Occipital lobe (tissue), 2 donors: Measurements from ENCODE around the gene TRAM2. TPM values are rescaled to one million over a fixed set of nuclear protein-coding genes. Genes with fewer than 3 reads are reported as not detected.
A peak's percentile ranks its signal among the peaks of the same experiment; 100 is the strongest.

ENCODE experiments used
- DNase-seq: peaks from one replicate; lab custom pipeline; 2025; lab: John Stamatoyannopoulos, UW
- total RNA-seq: library from RNA; depleted of rRNA; stranded (reverse); fragments of >200 nt; gene quantifications from one replicate; pipeline ENCODE4 v1.2.3, GENCODE V29; 2014

The TRAM2 gene
- 1.6 TPM for total RNA-seq

GRCh38 chr6:52577022-52577777 is at the start of gene TRAM2:
TSS of gene TRAM2 (minus strand) at chr6:52577060. CDS start at chr6:52576915, 145 bp downstream.
- DNase-seq: peak; percentile 68

DNA sequence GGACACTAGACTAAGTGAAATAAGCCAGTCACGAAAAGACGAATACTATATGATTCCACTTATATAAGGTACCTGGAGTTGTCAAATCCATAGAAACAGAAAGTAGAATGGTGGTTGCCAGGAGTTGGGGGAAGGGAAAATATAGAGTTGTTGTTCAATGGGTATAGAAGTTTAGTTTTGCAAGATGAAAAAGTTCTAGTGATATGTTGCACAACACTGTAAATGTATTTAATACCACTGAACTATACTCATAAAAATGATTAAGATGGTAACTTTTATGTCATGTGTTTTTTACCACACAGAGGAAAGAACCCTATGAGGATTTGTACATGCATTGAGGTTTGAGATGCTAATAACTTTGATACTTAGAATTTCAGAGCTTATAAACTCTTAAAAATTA is 46.0 kb upstream of the TRAM2 start:
- DNase-seq: no peak

DNA sequence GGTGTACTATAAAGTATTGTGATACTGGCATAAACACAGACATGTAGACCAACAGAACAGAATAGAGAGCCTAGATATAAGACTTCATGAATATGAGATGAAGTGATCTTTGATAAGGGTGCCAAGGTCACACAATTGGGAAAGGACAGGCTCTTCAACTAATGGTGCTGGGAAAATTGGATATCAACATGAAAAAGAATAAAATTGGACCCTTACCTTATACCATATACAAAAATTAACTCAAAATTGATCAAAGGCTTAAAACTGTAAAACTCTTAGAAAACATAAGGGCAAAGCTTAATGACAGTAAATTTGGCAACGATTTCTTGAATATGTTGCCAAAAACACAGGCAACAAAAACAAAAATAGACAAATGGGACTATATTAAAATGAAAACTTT is 44.8 kb upstream of the TRAM2 start:
- DNase-seq: no peak

DNA sequence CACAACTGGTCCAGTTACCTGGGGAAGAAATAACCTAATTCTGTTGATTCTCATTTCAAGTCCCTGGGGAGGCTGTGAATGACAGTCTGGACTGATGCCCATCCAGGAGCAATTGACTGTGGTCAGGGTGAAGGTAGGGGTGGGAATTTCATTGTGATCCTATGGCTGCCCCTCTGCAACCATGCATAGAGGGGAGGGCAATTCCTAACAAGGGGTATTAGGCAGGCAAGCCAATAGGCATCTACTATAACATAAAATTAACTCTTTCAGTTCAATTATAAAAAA is 44.0 kb upstream of the TRAM2 start:
- no peak for DNase-seq

DNA sequence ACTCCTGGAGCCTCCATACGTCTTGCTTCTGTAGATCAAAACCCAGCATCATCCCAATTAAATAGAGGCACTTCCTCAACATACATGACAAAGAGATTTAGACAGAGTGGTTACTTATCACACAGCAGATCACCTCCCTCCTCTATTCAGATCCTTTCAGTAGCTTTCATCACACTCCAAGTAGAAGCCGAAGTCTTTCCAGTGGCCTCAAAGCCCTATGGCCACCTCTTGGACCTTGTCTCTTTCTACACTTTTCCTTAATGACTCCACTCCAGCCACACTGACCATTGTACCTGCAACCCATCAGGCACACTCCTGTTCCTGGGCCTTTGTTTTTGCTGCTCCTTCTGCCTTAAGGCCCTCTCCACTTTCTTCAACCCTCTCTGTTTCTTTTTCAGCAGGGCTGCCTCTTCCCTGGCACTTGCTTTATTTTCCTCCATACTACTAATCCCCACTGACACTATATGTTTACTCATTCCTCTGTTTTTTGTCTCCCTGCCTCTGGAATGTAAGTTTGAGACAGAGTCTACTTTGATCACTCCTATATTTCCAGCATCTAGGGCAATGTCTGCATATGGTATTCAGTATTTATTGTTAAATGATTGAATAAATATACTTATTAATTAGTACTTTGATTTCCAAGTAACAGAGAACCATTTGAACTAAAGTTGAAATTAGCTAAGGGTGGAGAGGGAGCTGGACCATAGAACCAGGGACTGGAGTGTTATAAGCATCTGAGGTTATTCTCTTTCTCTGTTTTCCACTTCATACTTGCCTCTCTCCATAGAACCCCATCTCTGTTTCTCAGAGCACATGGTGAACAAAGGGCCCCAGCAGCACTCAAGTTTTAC is 43.4 kb upstream of the TRAM2 start:
- DNase-seq: no peak

GRCh38 chr6:52617087-52617486 is 40.2 kb upstream of the TRAM2 start:
- no peak for DNase-seq

- DNase-seq: no peak
Measured at GRCh38 chr6:52616059-52616690, 39.3 kb upstream of the TRAM2 start.

GRCh38 chr6:52612336-52613054 is 35.6 kb upstream of the TRAM2 start:
- no peak for DNase-seq

DNA sequence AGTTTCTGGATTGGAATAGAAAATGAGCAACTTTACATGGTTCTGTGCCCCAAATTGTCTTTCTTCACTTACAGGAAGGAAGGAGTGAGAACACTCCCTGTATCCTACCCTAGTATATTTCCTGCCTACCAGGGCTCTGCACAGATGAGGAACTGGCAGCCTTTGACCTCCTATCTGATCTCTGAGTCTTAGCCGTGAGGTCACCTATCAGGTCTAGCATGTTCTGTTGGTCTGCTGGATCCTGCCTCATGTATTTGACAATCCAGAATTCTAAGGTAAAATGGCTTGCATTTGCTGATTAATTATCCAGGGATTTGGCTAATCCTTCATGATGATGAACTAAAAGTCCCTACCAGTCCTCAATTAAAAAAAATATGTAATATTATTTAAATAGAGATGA is 35.0 kb upstream of the TRAM2 start:
- DNase-seq: no peak

- no peak for DNase-seq
Measured at GRCh38 chr6:52610745-52611355, 34.0 kb upstream of the TRAM2 start.

DNA sequence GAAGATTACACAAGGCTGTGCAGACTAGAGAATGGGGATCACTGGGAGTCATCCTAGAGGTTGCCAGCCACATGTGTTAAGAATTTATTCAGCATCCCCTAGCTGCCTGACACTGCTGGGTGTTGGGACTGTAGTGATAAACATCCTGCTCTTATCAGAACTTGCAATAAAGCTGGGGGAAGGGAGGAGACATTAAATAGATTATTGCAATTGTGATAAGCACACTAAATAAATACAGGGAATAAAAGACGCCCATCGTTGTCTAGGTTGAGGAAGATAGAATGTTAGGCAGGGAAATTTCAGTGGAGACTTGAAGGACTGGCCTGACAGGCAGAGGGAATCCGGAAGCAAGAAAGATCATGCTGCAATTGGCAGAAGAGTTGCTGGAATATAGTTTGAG is 33.2 kb upstream of the TRAM2 start:
- no peak for DNase-seq

- DNase-seq: no peak
Measured at GRCh38 chr6:52605610-52606185, 28.8 kb upstream of the TRAM2 start.

DNA sequence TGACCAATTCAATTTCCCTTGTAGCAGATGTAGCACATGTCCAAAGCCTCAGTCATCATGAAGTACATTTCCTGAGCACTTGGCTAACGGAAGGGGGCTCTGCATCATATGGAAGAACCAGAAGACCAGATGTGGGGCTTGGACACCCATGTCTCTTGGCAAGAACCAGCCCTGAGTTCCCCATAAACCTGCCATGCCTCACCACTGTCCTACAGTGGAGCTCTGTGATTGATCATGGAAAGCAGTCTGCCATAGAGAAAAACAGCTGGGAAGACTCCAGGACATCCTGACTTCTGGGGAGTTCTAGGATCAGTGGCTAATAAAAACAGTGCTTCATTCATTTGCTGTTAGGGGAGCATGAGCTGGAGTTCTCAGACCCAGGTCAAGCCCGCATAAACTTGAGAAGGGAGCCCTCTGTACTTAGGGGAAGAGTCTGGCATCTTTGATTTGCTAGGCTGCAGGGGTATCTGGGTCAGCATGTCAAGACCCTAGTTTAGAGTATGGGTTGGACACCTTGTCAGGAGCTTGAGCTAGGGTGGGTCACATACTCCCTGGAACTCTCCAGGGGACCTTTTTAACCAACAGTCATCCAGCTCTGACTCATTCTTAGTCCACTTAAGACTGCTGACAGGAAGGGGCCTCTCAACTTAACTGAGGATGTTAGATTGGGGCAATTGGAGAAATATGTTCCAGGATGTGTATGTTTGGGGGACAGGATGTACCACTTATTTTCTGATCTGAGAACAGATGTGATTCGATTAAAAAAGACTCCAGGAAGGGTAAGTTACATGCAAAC is 26.3 kb upstream of the TRAM2 start:
- no peak for DNase-seq

GRCh38 chr6:52598824-52599190 is 21.9 kb upstream of the TRAM2 start:
- no peak for DNase-seq

- peak; percentile 18 for DNase-seq
Measured at GRCh38 chr6:52598123-52598823, 21.4 kb upstream of the TRAM2 start.

DNA sequence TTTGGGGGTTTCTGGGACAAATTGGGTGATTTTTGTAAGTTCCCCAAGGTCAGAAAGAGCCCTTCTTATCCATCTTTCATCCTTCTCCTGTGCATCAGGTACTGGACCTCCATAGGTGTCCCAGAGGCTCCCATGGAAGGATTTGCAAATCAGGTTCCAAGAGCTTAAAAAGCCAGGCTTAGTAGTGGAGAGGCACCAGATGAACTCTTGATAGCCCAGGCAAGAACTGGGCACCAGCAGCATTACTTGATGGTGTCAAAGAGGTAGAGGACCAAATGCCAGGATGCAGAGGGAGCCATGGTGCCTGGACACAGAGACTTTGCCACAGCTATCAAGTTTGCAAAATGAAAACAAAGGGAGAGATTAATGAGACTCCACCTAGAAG is 20.9 kb upstream of the TRAM2 start:
- DNase-seq: no peak

DNA sequence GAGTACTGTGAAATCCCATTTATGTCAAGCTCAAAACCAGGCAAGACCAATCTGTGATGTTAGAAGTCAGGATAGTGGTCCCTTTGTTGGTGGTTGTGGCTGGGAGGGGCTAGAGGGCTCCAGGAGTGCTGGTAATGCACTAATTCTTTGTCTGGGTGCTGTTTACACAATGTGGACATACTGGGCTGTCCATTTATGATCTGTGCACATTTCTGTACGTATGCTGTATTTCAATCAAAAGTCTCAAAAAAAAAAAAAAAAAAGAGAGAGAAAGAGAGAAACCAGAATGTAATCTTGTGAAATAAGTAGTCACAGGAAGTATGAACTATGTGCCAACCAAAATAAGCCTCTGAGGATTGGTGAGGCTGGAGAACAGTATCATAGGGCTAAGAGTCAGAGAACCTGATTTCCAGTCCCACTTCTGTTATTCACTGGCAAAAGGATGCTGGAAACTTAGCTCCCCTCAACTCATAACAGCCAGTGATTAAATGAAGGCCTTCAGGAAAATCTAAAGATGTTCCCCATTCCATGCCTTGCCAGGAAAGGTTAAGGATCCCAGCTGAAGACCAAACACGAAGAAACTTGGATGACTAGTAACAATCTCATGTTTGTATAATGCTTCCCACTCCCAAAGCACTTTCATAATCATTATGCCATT is 19.6 kb upstream of the TRAM2 start:
- no peak for DNase-seq

- DNase-seq: no peak
Measured at GRCh38 chr6:52595796-52596130, 18.9 kb upstream of the TRAM2 start.
